H1 (cell line): ENCODE measurements around the gene DIPK1B. TPM values are rescaled to one million over a fixed set of nuclear protein-coding genes. Genes with fewer than 3 reads are reported as not detected.

Experiments
- JUN ChIP-seq: IDR thresholded peaks from 2 replicates; pipeline ENCODE4 v1.6.1; 2011; ENCODE audit warnings: low read depth, mild to moderate bottlenecking, improper control_type of control experiment, low read length
- polyA plus RNA-seq, 7 experiments: library from polyadenylated mRNA; depleted of rRNA in 3 of 7; stranded (reverse) in 5 of 7; unstranded in 2 of 7; fragments of >200 nt in 5 of 7; fragments of 200-250 nt in 2 of 7; gene quantifications; 1 replicate in 5 of 7; 2 replicates in 1 of 7; 4 replicates in 1 of 7; pipeline versions ENCODE4 v1.2.1 to v1.2.3, GENCODE V29; 2011 to 2013; ENCODE audit warnings: missing spikeins in 2 of 7, mixed read lengths in 2 of 7
- total RNA-seq: library from RNA; stranded (reverse); fragmentation: NEBNext Ultra II Directional; extraction: Animal tissue kit (Norgen Biotek cat#: 25700); gene quantifications from 2 replicates; pipeline ENCODE4 v1.2.1, GENCODE V29; 2021
- TF ChIP-seq, protein P1 (sequence below), 3 experiments: IDR thresholded peaks; 1 replicate in 2 of 3; 2 replicates in 1 of 3; pipeline versions ENCODE4 v1.5.1 to v1.6.1; 2011; ENCODE audit warnings: low read length in 3 of 3, mild to moderate bottlenecking in 3 of 3, inconsistent platforms in 2 of 3, low read depth in 1 of 3, moderate library complexity in 1 of 3; ENCODE audit not compliant: insufficient read depth in 1 of 3; ENCODE audit errors: control extremely low read depth in 1 of 3

DIPK1B gene
- total and polyA plus RNA-seq, 2 of the 8 experiments (the other 6 are each of a cell fraction or from before 2014, with no cell fraction given) = 32.3 to 64.8 TPM

DNA sequence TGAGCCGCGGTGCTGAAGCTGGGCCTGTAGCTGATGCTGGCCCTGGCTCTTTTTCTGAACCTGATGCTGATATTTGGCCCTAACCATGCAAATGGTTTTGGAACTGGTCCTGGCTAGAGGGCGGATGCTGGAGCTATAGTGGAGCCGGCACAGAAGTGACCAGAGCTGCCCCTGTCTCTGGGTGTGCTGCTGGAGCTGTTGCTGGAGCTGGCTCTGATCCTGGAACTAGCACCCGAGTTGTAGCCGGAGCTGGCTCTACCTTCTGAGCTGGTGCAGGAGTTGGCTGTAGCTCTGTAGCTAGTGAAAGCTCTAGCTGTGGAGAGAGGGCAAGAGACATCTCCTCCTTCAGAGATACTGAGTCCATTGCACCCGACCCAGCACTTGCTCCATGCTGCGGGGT lies 17.6 kb downstream of the DIPK1B start (continued):
- TF ChIP-seq, protein P1, sequence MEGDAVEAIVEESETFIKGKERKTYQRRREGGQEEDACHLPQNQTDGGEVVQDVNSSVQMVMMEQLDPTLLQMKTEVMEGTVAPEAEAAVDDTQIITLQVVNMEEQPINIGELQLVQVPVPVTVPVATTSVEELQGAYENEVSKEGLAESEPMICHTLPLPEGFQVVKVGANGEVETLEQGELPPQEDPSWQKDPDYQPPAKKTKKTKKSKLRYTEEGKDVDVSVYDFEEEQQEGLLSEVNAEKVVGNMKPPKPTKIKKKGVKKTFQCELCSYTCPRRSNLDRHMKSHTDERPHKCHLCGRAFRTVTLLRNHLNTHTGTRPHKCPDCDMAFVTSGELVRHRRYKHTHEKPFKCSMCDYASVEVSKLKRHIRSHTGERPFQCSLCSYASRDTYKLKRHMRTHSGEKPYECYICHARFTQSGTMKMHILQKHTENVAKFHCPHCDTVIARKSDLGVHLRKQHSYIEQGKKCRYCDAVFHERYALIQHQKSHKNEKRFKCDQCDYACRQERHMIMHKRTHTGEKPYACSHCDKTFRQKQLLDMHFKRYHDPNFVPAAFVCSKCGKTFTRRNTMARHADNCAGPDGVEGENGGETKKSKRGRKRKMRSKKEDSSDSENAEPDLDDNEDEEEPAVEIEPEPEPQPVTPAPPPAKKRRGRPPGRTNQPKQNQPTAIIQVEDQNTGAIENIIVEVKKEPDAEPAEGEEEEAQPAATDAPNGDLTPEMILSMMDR (IDR thresholded peaks at IDR 0.05; ENCODE audit: control extremely low read depth in 1 of 3, insufficient read depth in 1 of 3, low read depth in 1 of 3, low read length in 3 of 3) = no peak
- no peak for TF ChIP-seq JUN
- TF ChIP-seq, all 59 proteins: peak for 0
